HepG2 (cell line): ENCODE measurements around the gene HAGH. TPM values are rescaled to one million over a fixed set of nuclear protein-coding genes. Genes with fewer than 3 reads are reported as not detected.

Experiments used
- ADNP ChIP-seq: sonication (generic); formaldehyde crosslinking; IDR thresholded peaks from 2 replicates; pipeline ENCODE4 v1.4.0; 2020; ENCODE audit warnings: missing genetic modification reagents
- AKNA ChIP-seq: sonication (generic); formaldehyde crosslinking; IDR thresholded peaks from 2 replicates; pipeline ENCODE4 v1.4.0; 2020; ENCODE audit warnings: missing genetic modification reagents, borderline replicate concordance
- DMTF1 ChIP-seq: sonication (generic); formaldehyde crosslinking; IDR thresholded peaks from 2 replicates; pipeline ENCODE4 v1.4.0; 2020; ENCODE audit warnings: mild to moderate bottlenecking, missing genetic modification reagents
- FOXA1 ChIP-seq, 2 experiments: fragments of 450-650 bp in 1 of 2; sonication (generic) in 1 of 2; formaldehyde crosslinking in 1 of 2; IDR thresholded peaks; 2 replicates each; pipeline versions ENCODE4 v1.4.0 to v1.6.1; 2016 to 2020; ENCODE audit warnings: missing genetic modification reagents in 1 of 2
- GPBP1L1 ChIP-seq: sonication (generic); formaldehyde crosslinking; IDR thresholded peaks from 2 replicates; pipeline ENCODE4 v1.5.0; 2020; ENCODE audit warnings: mild to moderate bottlenecking, missing genetic modification reagents
- JARID2 ChIP-seq: sonication (generic); formaldehyde crosslinking; IDR thresholded peaks from 2 replicates; pipeline ENCODE4 v1.8.1; 2023; ENCODE audit warnings: missing genetic modification reagents, inconsistent platforms; ENCODE audit not compliant: insufficient replicate concordance
- MAFF ChIP-seq: IDR thresholded peaks from 2 replicates; pipeline ENCODE4 v1.6.1; 2011; ENCODE audit warnings: low read depth, low read length, improper control_type of control experiment
- MAZ ChIP-seq, 2 experiments: sonication (generic) in 1 of 2; formaldehyde crosslinking in 1 of 2; IDR thresholded peaks; 2 replicates each; pipeline versions ENCODE4 v1.5.0 to v1.6.1; 2012 to 2020; ENCODE audit warnings: low read depth in 2 of 2, mild to moderate bottlenecking in 2 of 2, borderline replicate concordance in 1 of 2, improper control_type of control experiment in 1 of 2, low read length in 1 of 2, missing genetic modification reagents in 1 of 2, moderate library complexity in 1 of 2
- MLX ChIP-seq: IDR thresholded peaks from 2 replicates; pipeline ENCODE4 v1.6.1; 2016
- MXD4 ChIP-seq: IDR thresholded peaks from 2 replicates; pipeline ENCODE4 v1.6.1; 2016; ENCODE audit warnings: mild to moderate bottlenecking, missing biosample characterization, missing genetic modification reagents
- NRL ChIP-seq: sonication (generic); formaldehyde crosslinking; IDR thresholded peaks from 2 replicates; pipeline ENCODE4 v1.5.0; 2020; ENCODE audit warnings: missing genetic modification reagents, mild to moderate bottlenecking, moderate library complexity, borderline replicate concordance
- RFX1 ChIP-seq: fragments of 450-650 bp; IDR thresholded peaks from 2 replicates; pipeline ENCODE4 v1.6.1; 2017
- THAP8 ChIP-seq: sonication (generic); formaldehyde crosslinking; IDR thresholded peaks from 2 replicates; pipeline ENCODE4 v1.5.1; 2020; ENCODE audit warnings: missing genetic modification reagents, mild to moderate bottlenecking, borderline replicate concordance
- ZNF253 ChIP-seq: sonication (generic); formaldehyde crosslinking; IDR thresholded peaks from 2 replicates; pipeline ENCODE4 v1.8.0; 2022; ENCODE audit warnings: mild to moderate bottlenecking, missing genetic modification reagents, borderline replicate concordance
- ZNF326 ChIP-seq: sonication (generic); formaldehyde crosslinking; IDR thresholded peaks from 2 replicates; pipeline ENCODE4 v1.4.0; 2020; ENCODE audit warnings: missing genetic modification reagents, borderline replicate concordance
- ZNF614 ChIP-seq: IDR thresholded peaks from 2 replicates; pipeline ENCODE4 v1.6.1; 2018; ENCODE audit warnings: missing biosample characterization, missing genetic modification reagents, inconsistent platforms, borderline replicate concordance
- ZNF790 ChIP-seq: sonication (generic); formaldehyde crosslinking; IDR thresholded peaks from 2 replicates; pipeline ENCODE4 v1.8.0; 2022; ENCODE audit warnings: missing genetic modification reagents, mild to moderate bottlenecking, borderline replicate concordance
- polyA plus RNA-seq, 8 experiments: library from polyadenylated mRNA; depleted of rRNA in 3 of 8; stranded (reverse) in 7 of 8; unstranded in 1 of 8; fragments of >200 nt; fragmentation: Illumina TruSeq in 4 of 8; extraction: Trizol in 4 of 8; gene quantifications; 2 replicates each; pipeline versions ENCODE4 v1.2.1 to v1.2.3, GENCODE V29; 2011 to 2016; ENCODE audit warnings: low read depth in 4 of 8, missing spikeins in 1 of 8, mixed read lengths in 1 of 8; ENCODE audit not compliant: insufficient read depth in 1 of 8
- total RNA-seq, 5 experiments: library from RNA; depleted of rRNA; stranded (reverse); fragments of >200 nt; fragmentation: Illumina TruSeq; extraction: Trizol; gene quantifications; 2 replicates each; pipeline ENCODE4 v1.2.3, GENCODE V29; 2016; ENCODE audit warnings: low read depth in 1 of 5

Gene HAGH
- total and polyA plus RNA-seq, 2 of the 13 experiments (the other 11 are each of a cell fraction or from before 2014, with no cell fraction given), result 70.4 to 95.4 TPM

- TF ChIP-seq AKNA (no peak), FOXA1 (IDR thresholded peaks at IDR 0.05) (no peak), FOXA1 (CRISPR knock-in tag; IDR thresholded peaks at IDR 0.05) (0 out of 2 replicates have a peak, but pooled peaks have one; percentile 24), THAP8 (CRISPR knock-in tag) (peak; percentile 81), RFX1 (no peak), GPBP1L1 (CRISPR knock-in tag) (no peak), JARID2 (peak; percentile 61), MXD4 (peak; percentile 87; the same call in 1 of the 2 replicates), MAZ (IDR thresholded peaks at IDR 0.05; ENCODE audit: borderline replicate concordance, low read depth, low read length) (peak; percentile 60; the same call in 1 of the 2 replicates), MAZ (CRISPR knock-in tag; IDR thresholded peaks at IDR 0.05; ENCODE audit: low read depth) (peak; percentile 77), DMTF1 (CRISPR knock-in tag) (no peak), ADNP (CRISPR knock-in tag) (no peak), ZNF253 (CRISPR knock-in tag) (peak; percentile 30; the same call in 1 of the 2 replicates), MAFF (no peak), ZNF326 (CRISPR knock-in tag) (no peak), ZNF790 (no peak; the same call in 1 of the 2 replicates), MLX (CRISPR knock-in tag) (peak; percentile 69; the same call in 1 of the 2 replicates), NRL (CRISPR knock-in tag) (peak; percentile 96), ZNF614 (CRISPR knock-in tag) (0 out of 2 replicates have a peak, but pooled peaks have one; percentile 38)
These were observed at the start of gene HAGH, which contains the start of gene FAHD1 (continued) for GRCh38 chr16:1826691-1827573.
